Measurements from ENCODE around the gene BMF.

DNA sequence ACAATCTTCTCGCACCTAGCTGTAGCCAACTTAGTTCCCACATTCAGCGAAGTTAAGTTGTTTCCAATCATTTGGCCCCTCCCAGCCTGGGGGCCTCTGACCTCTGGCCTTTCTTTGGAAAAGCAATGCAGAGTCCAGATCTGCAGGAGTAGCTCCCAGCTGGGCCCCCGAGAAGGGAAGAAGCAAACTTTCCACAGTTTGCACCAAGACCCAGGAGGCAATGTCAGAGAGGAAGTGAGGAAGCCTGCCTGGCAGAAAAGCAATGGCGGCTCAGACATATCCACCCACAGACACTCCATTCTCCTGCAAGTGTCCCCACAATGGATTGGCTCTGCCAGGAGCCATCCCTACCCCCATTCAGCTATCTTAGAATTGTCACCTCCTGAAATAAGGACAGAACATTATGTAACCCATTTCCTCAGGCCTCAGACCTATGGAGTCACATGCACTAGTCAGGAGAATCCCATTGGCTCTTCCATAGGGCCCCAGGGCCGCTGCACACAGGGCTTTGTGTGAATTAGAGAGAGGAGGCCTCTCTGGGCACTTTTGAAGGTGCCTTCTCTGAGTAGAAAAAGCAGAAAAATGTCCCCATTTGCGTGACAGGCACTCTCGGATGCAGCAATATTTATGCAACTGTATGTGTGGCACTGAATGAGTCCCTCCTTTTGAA is 49.2 kb upstream of the BMF start:
- TF ChIP-seq POLR2A (IDR thresholded peaks at IDR 0.05) (no peak), POLR2AphosphoS5 (IDR thresholded peaks at IDR 0.05) (no peak)
- TF ChIP-seq, protein P1, sequence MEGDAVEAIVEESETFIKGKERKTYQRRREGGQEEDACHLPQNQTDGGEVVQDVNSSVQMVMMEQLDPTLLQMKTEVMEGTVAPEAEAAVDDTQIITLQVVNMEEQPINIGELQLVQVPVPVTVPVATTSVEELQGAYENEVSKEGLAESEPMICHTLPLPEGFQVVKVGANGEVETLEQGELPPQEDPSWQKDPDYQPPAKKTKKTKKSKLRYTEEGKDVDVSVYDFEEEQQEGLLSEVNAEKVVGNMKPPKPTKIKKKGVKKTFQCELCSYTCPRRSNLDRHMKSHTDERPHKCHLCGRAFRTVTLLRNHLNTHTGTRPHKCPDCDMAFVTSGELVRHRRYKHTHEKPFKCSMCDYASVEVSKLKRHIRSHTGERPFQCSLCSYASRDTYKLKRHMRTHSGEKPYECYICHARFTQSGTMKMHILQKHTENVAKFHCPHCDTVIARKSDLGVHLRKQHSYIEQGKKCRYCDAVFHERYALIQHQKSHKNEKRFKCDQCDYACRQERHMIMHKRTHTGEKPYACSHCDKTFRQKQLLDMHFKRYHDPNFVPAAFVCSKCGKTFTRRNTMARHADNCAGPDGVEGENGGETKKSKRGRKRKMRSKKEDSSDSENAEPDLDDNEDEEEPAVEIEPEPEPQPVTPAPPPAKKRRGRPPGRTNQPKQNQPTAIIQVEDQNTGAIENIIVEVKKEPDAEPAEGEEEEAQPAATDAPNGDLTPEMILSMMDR (IDR thresholded peaks at IDR 0.05), result no peak
